NCI-H1105 (cell line): ENCODE data around the gene WIF1.
A peak's percentile ranks its signal among the peaks of the same experiment; 100 is the strongest.

Source experiments
- DNase-seq: peaks from one replicate; lab custom pipeline; 2025; lab: John Stamatoyannopoulos, UW

The WIF1 gene

DNA sequence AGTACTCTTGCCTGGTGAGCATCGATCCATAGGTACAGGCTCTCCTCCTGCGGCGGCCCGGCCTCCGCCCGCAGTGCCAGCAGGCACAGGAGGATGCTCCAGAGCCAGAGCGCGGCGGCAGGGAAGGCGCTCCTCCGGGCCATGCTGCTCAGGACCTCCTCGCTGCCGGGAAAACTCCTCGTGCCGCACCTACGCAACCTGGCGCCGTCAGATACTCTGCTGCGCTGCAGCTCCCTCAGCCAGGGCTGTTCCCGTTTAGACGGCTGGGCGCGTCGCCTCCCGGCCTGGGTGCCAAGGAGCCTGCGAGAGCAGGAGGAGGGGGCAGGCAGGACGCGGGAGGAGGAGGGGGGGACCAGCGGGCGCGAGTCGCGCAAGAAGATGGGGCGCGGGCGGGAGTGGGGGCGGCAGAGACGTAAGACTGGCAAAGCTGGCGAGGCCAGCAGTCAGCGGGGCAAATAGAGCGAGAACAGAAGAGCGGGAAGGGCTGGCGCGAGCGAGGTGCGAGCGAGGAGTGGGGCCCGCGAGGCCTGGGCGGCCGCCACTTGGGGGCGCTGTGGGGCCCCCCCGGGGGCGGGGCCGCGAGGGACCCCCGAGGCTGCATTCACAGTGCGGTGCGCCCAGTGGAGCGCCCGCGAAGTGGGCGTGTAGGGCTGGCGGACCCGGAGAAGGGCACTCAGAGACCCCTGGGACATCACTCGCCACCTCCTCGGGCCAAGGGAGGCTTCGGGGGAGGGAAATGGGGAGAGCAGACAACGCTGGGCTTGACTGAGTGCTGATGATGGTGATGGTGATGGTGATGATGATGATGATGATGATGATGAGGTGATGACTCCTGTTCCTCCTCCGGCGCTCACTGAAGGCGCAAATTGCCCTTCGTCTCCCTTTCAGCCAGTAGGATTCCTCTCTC, at the start of gene WIF1:
TSS of gene WIF1 (minus strand) at position 257 of the 907 bp plus-strand sequence. CDS start at position 143, 114 bp downstream.
- DNase-seq: peak; percentile 67

GRCh38 chr12:65170209-65170881, 49.2 kb upstream of the WIF1 start:
- peak; percentile 20 for DNase-seq

- peak; percentile 98 for DNase-seq
Observed at GRCh38 chr12:65169320-65170208, 48.5 kb upstream of the WIF1 start, which contains the start of gene LEMD3. Gene LEMD3 (plus strand): TSS chr12:65169583. CDS start chr12:65169597, 14 bp downstream.

DNA sequence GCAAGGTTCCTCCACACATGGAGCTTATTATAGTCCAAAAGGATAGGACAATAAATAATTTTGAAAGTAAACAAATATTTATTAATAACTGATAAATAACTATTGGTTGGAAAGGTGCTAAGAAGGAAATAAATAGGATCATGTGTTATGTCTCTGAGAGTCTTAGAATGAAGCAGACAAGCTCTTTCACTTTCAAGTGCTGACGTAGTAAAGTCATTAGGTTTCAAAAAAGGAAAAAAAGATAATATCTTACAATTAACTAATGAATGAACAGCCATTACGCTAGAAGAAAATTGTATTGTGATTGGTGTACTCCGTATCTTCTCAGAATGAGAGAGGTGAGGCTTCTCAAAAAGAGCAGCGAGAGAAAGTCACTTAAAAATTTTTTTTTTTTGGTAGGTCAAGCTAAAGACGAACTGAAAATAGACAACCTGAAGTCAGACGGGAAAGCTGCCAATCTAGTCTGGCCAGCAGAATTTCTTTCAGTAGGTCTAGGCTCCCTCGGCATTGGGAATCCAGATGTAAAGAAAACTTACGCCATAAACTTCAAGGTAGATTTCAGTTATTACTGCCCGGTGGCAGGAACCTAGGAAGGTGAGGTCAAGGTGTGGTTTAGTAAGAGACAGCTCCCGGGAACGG, 47.7 kb upstream of the WIF1 start:
- DNase-seq: no peak

- no peak for DNase-seq
Observed at GRCh38 chr12:65164774-65165173, 43.7 kb upstream of the WIF1 start.

- DNase-seq: no peak
Observed at GRCh38 chr12:65164244-65164643, 43.1 kb upstream of the WIF1 start.

DNA sequence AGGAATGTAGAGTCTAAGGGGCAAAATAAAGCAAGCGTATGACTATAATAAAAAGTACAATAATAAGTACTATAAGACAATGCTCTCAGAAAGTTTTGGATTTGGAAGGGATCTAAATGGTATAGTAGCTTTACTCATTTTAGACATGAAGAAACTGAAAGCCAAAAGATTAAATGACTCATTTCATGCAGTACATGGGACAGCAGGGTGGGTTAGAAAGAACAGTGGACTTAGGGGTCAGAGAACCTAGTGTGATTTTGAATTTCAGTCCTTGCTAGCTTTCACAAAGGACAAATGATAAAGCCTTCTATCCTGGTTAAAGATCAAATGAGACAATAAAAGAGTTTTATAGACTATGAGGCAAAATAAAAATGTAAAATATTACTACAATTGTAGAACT, 41.5 kb upstream of the WIF1 start:
- no peak for DNase-seq

DNA sequence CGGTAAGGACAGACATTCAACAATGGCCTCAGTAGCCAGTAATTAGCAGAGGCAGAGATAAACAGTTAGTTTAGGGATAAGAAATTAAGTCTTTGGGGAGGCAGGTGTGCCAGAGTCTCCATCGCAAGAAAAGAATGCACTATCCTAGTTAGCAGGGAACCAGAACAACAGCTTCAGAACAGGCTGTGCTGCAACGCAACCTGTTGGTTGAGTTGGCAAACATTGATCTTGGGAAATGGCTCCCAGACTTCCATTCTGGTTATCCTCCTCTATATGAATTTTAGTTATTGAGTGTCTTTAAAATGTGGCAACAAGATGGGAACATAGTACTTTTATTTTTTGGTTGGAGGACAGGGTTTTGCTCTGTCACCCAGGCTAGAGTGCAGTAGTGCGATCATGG, 36.0 kb upstream of the WIF1 start:
- no peak for DNase-seq

DNA sequence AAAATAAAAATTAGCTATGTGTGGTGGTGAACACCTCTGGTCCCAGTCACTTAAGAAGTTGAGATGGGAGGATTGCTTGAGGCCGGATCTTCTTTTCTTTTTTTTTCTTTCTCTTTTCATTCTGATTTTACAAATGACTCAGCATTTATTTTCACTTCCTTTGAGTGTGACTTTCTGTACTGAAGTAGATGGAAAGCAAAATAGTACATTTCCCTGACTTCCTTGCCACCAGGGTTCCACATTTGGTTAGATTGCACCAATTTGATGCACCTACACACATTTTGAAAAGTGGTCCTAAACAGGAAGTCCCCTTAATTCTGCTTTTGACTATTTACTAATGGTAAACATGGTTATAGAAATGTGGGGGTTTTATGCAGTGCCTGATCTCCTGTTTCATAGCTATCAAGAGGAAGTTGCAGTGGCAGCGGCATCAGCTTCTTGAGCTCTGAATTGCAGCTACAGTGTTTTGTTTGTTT, 35.3 kb upstream of the WIF1 start:
- DNase-seq: no peak

- no peak for DNase-seq
Observed at GRCh38 chr12:65155784-65156183, 34.7 kb upstream of the WIF1 start.

DNA sequence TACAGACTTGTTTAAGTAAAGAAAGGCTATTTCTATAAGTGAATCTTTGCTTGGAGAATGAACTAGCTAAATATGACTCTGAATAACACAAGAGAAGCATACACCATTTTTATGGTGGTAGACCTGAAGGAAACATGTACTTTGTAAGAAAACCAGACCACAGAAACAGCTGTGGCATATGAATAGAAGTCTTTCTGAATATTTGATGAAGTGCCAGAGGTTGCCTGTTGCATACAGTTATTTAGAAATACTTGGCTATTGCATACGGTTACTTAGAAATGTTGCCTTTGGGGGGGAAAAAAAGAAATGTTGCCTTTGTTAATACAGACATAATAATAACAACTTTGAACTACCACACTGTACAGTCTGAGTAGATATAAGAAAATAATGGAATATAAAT, 31.5 kb upstream of the WIF1 start:
- no peak for DNase-seq

DNA sequence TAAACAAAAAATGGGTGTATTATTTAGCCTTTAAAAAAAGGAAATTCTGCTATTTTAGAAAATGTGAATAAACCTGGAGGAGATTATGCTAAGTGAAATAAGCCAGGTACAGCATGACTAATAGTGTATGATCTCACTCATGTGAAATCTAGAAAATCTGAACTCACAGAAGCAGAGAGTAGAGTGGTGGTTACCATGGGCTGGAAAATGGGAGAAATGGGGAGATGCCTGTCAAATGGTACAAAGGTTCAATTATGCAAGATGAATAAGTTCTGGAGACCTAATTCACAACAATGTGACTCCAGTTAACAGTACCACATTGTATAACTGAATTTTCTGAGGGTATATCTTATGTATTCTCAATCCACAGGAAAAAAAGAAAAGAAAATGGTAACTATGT, 30.9 kb upstream of the WIF1 start:
- no peak for DNase-seq

DNA sequence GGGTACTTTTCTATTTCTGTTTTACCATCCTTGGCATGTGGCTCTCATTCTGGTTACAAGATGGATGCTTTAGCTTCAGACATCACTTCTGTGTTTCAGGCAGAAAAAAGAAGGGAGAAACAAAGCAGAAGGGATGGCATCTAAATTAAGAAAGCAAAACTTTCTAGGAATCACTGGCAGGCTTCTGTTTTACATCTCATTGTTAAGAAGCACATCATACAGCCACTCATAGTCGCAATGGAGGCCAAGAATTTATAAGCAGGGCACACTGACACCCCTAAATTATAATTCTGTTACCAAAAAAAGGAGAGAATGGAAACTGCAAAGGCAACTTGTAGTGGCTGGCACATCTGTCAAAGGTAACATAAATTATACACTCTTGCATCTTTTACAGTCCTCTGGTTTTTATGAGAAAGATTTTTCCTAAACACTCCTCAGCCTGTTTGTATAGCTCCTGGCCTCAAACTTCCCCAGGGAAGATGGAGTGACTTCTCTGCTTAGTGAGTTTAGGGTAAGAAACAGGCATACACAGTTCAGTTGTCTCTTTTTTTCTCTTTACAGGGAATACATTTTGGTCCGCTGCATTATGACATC, 26.3 kb upstream of the WIF1 start:
- DNase-seq: no peak

- no peak for DNase-seq
Observed at GRCh38 chr12:65140738-65141137, 19.6 kb upstream of the WIF1 start.

GRCh38 chr12:65139389-65139788, 18.3 kb upstream of the WIF1 start:
- no peak for DNase-seq

DNA sequence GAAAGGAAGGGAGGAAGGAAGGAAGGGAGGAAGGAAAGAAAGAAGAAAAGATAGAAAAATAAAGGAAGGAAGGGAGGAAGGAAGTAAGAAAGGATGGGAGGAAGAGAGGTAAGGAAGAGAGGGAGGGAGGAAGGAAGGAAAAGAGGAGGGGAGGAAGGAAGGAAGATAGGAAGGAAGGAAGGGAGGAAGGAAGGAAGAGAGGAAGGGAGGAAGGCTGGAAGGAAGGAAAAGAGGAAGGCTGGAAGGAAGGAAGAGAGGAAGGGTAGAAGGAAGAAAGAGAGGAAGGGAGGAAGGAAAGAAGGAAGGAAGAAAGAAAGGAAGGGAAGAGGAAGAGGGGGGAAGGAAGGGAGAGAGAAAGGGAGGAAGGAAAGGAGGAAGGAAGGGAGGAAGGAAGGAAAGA, 12.8 kb upstream of the WIF1 start:
- no peak for DNase-seq

GRCh38 chr12:65126482-65126881, 5.4 kb upstream of the WIF1 start:
- no peak for DNase-seq

DNA sequence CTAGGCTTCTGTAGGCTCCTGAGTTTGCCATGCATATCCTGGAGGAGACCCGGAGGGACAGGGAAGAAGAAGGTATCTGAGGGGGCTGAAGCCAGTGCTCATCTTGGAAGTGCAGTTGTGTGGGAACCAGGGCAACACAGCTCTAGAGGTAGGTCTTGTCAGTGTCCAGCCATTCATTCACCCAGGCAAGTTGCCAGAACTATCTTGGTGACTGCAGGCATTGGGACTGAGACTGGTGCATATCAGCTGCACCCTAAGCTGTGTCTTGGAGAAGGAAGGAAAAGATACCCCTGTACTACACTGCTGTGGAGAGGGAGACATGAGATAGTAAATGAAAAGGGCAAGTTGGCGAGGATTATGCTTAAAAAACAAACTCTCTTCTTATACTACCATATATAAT, 4.9 kb upstream of the WIF1 start:
- no peak for DNase-seq

- no peak for DNase-seq
Observed at GRCh38 chr12:65125247-65125646, 4.1 kb upstream of the WIF1 start.

DNA sequence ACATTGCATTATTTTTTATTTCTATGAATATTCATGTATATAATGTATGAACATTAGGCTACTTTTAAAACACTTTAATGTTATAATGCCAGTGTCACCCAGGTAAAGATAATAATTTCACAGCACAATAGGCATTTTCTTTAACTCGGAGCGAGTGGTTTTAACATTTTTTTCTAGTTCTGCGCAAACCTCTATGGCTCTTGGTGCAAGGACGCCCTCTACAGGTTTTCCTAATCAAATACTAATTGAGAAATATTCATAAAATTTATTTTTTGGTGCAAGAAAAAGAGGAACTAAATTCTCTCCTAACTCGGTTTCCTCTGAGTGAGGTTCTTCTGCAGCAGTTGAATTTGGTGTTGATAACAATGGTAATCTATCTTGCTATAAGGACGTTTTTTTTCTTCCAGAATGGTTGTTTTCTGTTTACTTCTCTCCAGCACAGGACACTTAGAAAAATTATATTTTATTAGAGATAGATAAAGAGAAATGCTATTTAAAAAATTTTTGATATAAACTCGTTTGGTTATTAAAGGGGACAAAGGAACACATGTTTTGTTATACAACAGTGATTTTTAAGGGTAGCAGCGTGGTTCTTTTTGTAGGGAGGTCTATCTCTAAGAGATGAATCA, 2.4 kb upstream of the WIF1 start:
- peak; percentile 32 for DNase-seq

DNA sequence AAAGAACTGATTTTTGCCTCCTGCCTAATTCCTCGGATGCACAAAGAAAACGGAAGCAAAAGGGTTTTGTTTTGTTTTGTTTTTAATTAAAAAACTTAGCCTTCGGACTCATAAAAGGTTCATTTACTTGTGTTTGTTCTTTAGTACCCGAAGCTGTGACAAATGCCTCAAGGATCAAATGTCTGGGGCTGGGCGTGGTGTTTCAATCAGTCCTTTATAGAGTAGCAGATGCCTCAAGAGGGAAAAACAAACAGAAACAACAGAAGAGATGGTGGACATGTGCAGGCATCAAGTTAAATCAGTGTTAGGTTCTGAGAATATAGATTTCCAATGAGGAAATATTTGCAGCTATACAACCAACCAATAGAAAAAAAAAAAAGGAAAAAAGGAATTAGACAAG, 1.6 kb upstream of the WIF1 start:
- DNase-seq: no peak
